Chondrocyte (in vitro differentiated cells): ENCODE measurements around the gene SDHA. TPM values are rescaled to one million over a fixed set of nuclear protein-coding genes. Genes with fewer than 3 reads are reported as not detected.

Experiments used
- DNase-seq: peaks from one replicate; pipeline ENCODE4 v3.0.0; 2021; ENCODE audit warnings: mixed read lengths, low spot score
- H3K27ac Mint-ChIP-seq: one replicate; pipeline ENCODE4 v1.8.0; 2021; ENCODE audit warnings: mild to moderate bottlenecking, moderate library complexity, mixed read lengths; ENCODE audit not compliant: unreplicated experiment
- H3K27me3 Mint-ChIP-seq: 2 replicates; pipeline ENCODE4 v1.8.0; 2021; ENCODE audit warnings: low read depth, mixed read lengths
- H3K36me3 Mint-ChIP-seq: 2 replicates; pipeline ENCODE4 v1.8.0; 2021; ENCODE audit warnings: low read depth, mixed read lengths
- H3K4me1 Mint-ChIP-seq: 2 replicates; pipeline ENCODE4 v1.8.0; 2021; ENCODE audit warnings: low read depth, mild to moderate bottlenecking, mixed read lengths
- H3K4me3 Mint-ChIP-seq: one replicate; pipeline ENCODE4 v1.8.0; 2021; ENCODE audit warnings: mild to moderate bottlenecking, moderate library complexity, mixed read lengths; ENCODE audit not compliant: unreplicated experiment
- H3K9me3 Mint-ChIP-seq: 2 replicates; pipeline ENCODE4 v1.8.0; 2021; ENCODE audit warnings: low read depth, mixed read lengths
- CTCF ChIP-seq: fragments of 200-600 bp; sonication (generic); IDR thresholded peaks from 2 replicates; pipeline ENCODE4 v1.5.0; 2021; ENCODE audit warnings: antibody characterized with exemption, mild to moderate bottlenecking, moderate library complexity
- total RNA-seq: library from RNA; stranded (reverse); gene quantifications from 3 replicates; pipeline ENCODE4 v1.2.1, GENCODE V29; 2021

SDHA gene
- total RNA-seq, 1 donor from 2014 or later = 81.5 TPM

DNA sequence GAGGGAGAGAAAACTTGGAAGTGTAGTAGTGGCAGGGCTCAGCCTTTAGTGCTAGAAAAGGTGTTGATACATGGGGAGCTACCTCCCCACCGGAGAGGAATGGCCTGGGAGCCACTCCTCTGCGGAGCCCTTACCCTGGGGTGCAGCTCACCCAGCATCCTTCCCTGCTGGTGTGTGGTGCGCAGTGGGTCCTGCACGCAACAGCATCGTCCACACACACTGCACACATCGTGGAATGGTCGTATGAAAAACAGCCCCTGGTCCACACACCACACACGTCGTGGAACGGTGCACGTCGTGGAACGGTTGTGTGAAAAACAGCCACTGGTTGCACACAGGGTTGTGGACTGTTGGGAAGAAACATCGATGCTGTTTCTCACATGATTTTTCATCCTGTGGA lies 87.3 kb downstream of the SDHA start:
- peak; percentile 52 for DNase-seq
- H3K27me3 Mint-ChIP-seq = no peaks in the 10 kb centered on the region
- no peaks in the 10 kb centered on the region for H3K9me3 Mint-ChIP-seq
- peaks cover 3% of the 10 kb centered on the region for H3K36me3 Mint-ChIP-seq
- no peak overlapping the region for H3K27ac Mint-ChIP-seq
- no peak overlapping the region for H3K4me3 Mint-ChIP-seq
- peaks cover 14% of the 10 kb centered on the region for H3K4me1 Mint-ChIP-seq
- no peak for TF ChIP-seq CTCF

GRCh38 chr5:306011-306805 lies 88.1 kb downstream of the SDHA start:
- peaks cover 14% of the 10 kb centered on the region for H3K4me1 Mint-ChIP-seq
- no peak for TF ChIP-seq CTCF
- DNase-seq = peak; percentile 71
- no peak overlapping the region for H3K4me3 Mint-ChIP-seq
- H3K36me3 Mint-ChIP-seq = peaks cover 3% of the 10 kb centered on the region
- no peaks in the 10 kb centered on the region for H3K9me3 Mint-ChIP-seq
- H3K27ac Mint-ChIP-seq = no peak overlapping the region
- no peaks in the 10 kb centered on the region for H3K27me3 Mint-ChIP-seq

Other genes starting within 250 kb of the SDHA start
- gene PLEKHG4B, start 126.2 kb upstream of the SDHA start, total RNA-seq = 1.4 to 10.2 TPM (median 2.0 TPM) in 3 replicates
- not detected in 3 replicates for gene LRRC14B, start 26.8 kb upstream of the SDHA start, total RNA-seq
- gene CCDC127, start 167 bp upstream of the SDHA start, total RNA-seq = 8.0 to 10.4 TPM (median 9.6 TPM) in 3 replicates
- 71.9 to 89.8 TPM (median 74.0 TPM) in 3 replicates for gene PDCD6, start 53.3 kb downstream of the SDHA start, total RNA-seq
- gene AHRR, start 103.4 kb downstream of the SDHA start, total RNA-seq = 9.3 to 17.3 TPM (median 13.4 TPM) in 3 replicates
- gene EXOC3, start 224.9 kb downstream of the SDHA start, total RNA-seq = 39.4 to 58.1 TPM (median 43.3 TPM) in 3 replicates